ENCODE data around the gene RNASE7.

- TF ChIP-seq, protein P1, sequence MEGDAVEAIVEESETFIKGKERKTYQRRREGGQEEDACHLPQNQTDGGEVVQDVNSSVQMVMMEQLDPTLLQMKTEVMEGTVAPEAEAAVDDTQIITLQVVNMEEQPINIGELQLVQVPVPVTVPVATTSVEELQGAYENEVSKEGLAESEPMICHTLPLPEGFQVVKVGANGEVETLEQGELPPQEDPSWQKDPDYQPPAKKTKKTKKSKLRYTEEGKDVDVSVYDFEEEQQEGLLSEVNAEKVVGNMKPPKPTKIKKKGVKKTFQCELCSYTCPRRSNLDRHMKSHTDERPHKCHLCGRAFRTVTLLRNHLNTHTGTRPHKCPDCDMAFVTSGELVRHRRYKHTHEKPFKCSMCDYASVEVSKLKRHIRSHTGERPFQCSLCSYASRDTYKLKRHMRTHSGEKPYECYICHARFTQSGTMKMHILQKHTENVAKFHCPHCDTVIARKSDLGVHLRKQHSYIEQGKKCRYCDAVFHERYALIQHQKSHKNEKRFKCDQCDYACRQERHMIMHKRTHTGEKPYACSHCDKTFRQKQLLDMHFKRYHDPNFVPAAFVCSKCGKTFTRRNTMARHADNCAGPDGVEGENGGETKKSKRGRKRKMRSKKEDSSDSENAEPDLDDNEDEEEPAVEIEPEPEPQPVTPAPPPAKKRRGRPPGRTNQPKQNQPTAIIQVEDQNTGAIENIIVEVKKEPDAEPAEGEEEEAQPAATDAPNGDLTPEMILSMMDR (IDR thresholded peaks at IDR 0.05): peak; percentile 81 to 97 (median 96)
- TF ChIP-seq POLR2A (IDR thresholded peaks at IDR 0.05): no peak
- TF ChIP-seq EP300 (IDR thresholded peaks at IDR 0.05): no peak
Measured at GRCh38 chr14:21014761-21015190, 27.4 kb upstream of the RNASE7 start.
